Stimulated activated naive CD4-positive, alpha-beta T cell treated with Interleukin-2 at 50 U/mL for 16 hours (primary cell): ENCODE data around the gene C19orf33.

Experiments used
- DNase-seq: peaks from one replicate; lab custom pipeline; 2025; lab: John Stamatoyannopoulos, UW

C19orf33 gene

DNA sequence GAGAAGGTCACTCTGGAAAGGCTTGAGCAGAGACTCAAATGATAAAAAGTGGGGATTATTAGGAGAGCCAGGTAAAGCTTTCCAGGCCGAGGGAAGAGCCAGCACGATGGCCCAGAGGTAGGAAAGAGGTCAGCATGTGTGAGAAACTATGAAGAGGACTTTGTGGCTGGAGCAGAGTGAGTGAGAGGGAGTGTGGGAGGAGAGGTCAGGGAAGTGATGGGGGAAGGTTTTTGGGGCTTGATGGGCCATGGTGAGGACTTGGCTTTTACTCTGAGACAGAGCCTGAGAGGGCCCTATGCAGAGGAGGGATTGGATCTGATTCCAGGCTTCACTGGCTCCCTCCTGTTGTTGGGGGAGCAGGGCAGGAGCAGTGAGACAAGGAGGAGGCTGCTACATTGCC, 36.9 kb downstream of the C19orf33 start:
- DNase-seq, result no peak

DNA sequence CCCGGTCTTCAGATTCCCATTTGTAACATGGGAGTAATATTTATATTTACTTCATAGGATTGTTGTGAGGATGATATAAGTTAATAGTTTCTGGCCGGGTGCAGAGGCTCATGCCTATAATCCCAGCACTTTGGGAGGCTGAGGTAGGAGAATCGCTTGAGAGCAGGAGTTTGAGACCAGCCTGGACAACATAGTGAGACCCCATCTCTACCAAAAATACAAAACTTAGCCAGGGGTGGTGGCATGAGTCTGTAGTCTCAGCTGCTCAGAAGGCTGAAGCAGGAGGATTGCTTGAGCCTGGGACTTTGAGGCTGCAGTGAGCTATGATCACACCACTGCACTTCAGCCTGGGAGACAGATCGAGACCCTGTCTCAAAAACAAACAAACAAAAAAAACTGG, 42.8 kb downstream of the C19orf33 start:
- no peak for DNase-seq

DNA sequence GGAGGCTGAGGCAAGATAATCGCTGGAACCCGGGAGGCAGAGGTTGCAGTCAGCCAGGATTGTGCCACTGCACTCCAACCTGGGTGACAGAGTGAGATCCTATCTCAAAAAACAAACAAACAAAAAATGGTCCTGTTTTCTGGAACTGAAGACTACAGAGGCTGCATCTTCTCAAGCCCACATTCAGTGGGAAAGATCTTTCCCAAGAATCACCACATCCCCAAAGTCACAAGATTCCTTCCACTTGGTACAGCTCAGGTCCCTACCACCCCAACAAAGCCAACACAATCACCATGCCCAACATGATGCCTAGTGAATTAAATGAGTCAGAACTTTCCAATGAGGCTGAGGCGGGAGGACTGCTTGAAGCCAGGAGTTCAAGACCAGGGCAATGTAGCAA, 46.8 kb downstream of the C19orf33 start:
- no peak for DNase-seq

DNA sequence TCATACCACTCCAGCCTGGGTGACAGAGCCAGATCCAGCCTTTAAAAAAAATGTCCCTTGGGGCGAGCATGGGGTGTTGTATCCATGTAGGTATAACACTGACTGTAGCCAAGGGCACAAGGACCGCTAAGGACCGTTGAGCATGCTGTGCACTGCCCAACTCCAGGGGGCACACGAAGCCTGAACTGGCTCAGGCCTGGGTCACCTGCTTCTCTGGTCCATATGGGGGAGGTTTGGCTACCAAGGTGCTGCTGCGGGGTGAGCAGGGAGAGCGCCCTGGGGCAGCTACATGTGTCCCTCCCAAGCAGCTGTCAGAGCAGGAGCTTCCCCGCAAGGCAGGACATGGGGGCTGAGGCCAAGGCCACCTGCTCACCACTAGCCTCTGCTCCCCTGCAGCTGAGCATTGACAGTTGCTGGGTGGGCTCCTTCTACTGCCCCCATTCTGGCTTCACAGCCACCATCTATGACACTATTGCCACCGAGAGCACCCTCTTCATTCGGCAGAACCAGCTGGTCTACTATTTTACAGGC, 47.9 kb downstream of the C19orf33 start:
- no peak for DNase-seq

DNA sequence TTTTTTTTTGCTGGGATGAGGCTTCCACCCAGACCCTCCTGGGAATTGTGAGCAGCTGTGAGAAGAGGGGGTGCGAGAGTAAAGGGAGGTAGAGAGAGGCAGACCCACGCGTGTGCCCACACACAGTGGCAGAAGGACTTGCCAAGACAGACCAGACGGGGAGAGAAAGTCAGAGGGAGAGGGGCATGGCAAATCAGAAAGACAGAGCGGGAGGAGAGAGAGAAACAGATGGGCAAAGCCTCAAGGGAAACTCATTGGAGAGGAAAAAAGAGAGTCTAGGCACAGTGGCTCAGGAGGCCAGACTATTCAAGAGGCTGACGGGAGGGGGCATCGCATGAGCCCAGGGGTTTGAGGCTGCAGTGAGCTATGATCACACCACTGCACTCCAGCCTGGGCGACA, 48.6 kb downstream of the C19orf33 start:
- no peak for DNase-seq
